ENCODE data around the gene ATP11A.

The ATP11A gene

DNA sequence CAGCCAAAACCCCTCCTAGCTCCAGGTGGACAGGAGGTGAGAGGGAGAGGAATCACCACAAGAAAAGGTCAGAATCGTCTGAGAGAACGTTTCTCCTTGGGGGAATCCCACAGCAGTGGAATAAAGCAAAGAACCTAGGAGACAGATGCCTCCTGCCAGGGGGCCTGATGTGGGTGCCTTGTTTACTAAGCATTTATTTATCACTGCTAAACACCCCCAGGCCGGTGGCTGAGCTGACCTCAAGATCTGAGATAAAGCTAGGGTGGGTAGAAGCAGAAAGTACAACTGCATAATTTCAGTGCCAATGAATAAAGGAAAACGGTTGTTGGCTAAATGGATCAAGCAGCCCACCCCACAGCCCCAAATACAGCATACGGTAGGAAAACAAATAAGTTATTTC, 33.9 kb upstream of the ATP11A start:
- no peaks in the 10 kb centered on the region for H4K20me1 ChIP-seq (ENCODE audit: insufficient read depth, low read length)
- H3K27me3 ChIP-seq (ENCODE audit: low read depth, low read length), result peaks cover 2% of the 10 kb centered on the region; the same call in 1 of the 2 replicates
- no peaks in the 10 kb centered on the region for H3K4me1 ChIP-seq (ENCODE audit: low read length)
- no peaks in the 10 kb centered on the region for H3K36me3 ChIP-seq (replicated peaks; ENCODE audit: low read depth, low read length)
- H3K9me3 ChIP-seq (ENCODE audit: insufficient read depth, low read length), result no peaks in the 10 kb centered on the region
- H3K9ac ChIP-seq (ENCODE audit: low read length), result no peak overlapping the region
- H2AFZ ChIP-seq (ENCODE audit: low read depth, low read length), result no peak overlapping the region
- H3K27ac ChIP-seq (ENCODE audit: low read length), result no peak overlapping the region
- TF ChIP-seq EZH2phosphoT487 (IDR thresholded peaks at IDR 0.05; ENCODE audit: low read depth) (no peak), CTCF (IDR thresholded peaks at IDR 0.05; ENCODE audit: low read depth, low read length) (no peak)
- no peaks in the 10 kb centered on the region for H3K79me2 ChIP-seq (ENCODE audit: low read length)
- no peak overlapping the region for H3K4me3 ChIP-seq (ENCODE audit: low read length)
- H3K4me2 ChIP-seq (ENCODE audit: low read length), result no peak overlapping the region

- Histone ChIP-seq H3K9me3 (ENCODE audit: insufficient read depth, low read length) (no peaks in the 10 kb centered on the region), H3K79me2 (ENCODE audit: low read length) (no peaks in the 10 kb centered on the region), H3K27ac (ENCODE audit: low read length) (no peak overlapping the region), H4K20me1 (ENCODE audit: insufficient read depth, low read length) (no peaks in the 10 kb centered on the region), H3K9ac (ENCODE audit: low read length) (no peak overlapping the region), H3K4me3 (ENCODE audit: low read length) (no peak overlapping the region), H3K27me3 (ENCODE audit: low read depth, low read length) (peaks cover 4% of the 10 kb centered on the region; the same call in 1 of the 2 replicates), H3K4me2 (ENCODE audit: low read length) (no peak overlapping the region), H2AFZ (ENCODE audit: low read depth, low read length) (no peak overlapping the region), H3K4me1 (ENCODE audit: low read length) (no peaks in the 10 kb centered on the region), H3K36me3 (replicated peaks; ENCODE audit: low read depth, low read length) (no peaks in the 10 kb centered on the region)
- TF ChIP-seq CTCF (IDR thresholded peaks at IDR 0.05; ENCODE audit: low read depth, low read length), result no peak
- no peak for TF ChIP-seq EZH2phosphoT487 (IDR thresholded peaks at IDR 0.05; ENCODE audit: low read depth)
These were observed 31.9 kb upstream of the ATP11A start for GRCh38 chr13:112657850-112658445.

GRCh38 chr13:112658808-112659207, 31.0 kb upstream of the ATP11A start:
- H3K79me2 ChIP-seq (ENCODE audit: low read length), result no peaks in the 10 kb centered on the region
- no peak overlapping the region for H2AFZ ChIP-seq (ENCODE audit: low read depth, low read length)
- H3K9ac ChIP-seq (ENCODE audit: low read length), result no peak overlapping the region
- no peaks in the 10 kb centered on the region for H3K4me1 ChIP-seq (ENCODE audit: low read length)
- no peaks in the 10 kb centered on the region for H3K36me3 ChIP-seq (replicated peaks; ENCODE audit: low read depth, low read length)
- H3K27me3 ChIP-seq (ENCODE audit: low read depth, low read length), result peaks cover 6% of the 10 kb centered on the region; the same call in 1 of the 2 replicates
- no peaks in the 10 kb centered on the region for H4K20me1 ChIP-seq (ENCODE audit: insufficient read depth, low read length)
- H3K27ac ChIP-seq (ENCODE audit: low read length), result no peak overlapping the region
- H3K9me3 ChIP-seq (ENCODE audit: insufficient read depth, low read length), result no peaks in the 10 kb centered on the region
- TF ChIP-seq CTCF (IDR thresholded peaks at IDR 0.05; ENCODE audit: low read depth, low read length), result no peak
- TF ChIP-seq EZH2phosphoT487 (IDR thresholded peaks at IDR 0.05; ENCODE audit: low read depth), result no peak
- H3K4me2 ChIP-seq (ENCODE audit: low read length), result no peak overlapping the region
- no peak overlapping the region for H3K4me3 ChIP-seq (ENCODE audit: low read length)

DNA sequence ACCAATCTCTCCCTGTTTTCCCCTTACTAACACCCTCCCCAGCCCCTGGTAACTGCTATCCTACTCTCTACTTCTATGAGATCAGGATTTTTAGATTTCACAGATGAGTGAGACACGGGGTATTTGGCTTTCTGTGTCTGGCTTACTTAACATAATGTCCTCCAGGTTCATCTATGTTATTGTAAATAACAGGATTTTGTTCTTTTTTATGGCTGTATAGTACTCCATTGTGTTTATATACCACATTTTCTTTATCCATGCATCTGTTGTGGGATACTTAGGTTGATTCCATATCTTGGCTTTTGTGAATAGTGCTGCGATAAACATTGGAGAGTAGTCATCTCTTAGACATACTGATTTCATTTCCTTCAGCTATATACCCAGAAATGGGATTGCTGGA, 28.5 kb upstream of the ATP11A start:
- Histone ChIP-seq H3K9ac (ENCODE audit: low read length) (no peak overlapping the region), H3K79me2 (ENCODE audit: low read length) (no peaks in the 10 kb centered on the region), H3K27ac (ENCODE audit: low read length) (no peak overlapping the region), H3K4me1 (ENCODE audit: low read length) (no peaks in the 10 kb centered on the region), H3K4me3 (ENCODE audit: low read length) (no peak overlapping the region), H3K27me3 (ENCODE audit: low read depth, low read length) (peaks cover 6% of the 10 kb centered on the region; the same call in 1 of the 2 replicates), H4K20me1 (ENCODE audit: insufficient read depth, low read length) (no peaks in the 10 kb centered on the region), H3K36me3 (replicated peaks; ENCODE audit: low read depth, low read length) (no peaks in the 10 kb centered on the region), H2AFZ (ENCODE audit: low read depth, low read length) (no peak overlapping the region), H3K9me3 (ENCODE audit: insufficient read depth, low read length) (no peaks in the 10 kb centered on the region), H3K4me2 (ENCODE audit: low read length) (no peak overlapping the region)
- TF ChIP-seq EZH2phosphoT487 (IDR thresholded peaks at IDR 0.05; ENCODE audit: low read depth), result no peak
- no peak for TF ChIP-seq CTCF (IDR thresholded peaks at IDR 0.05; ENCODE audit: low read depth, low read length)
